ENCODE data around the gene GNA12. TPM values are rescaled to one million over a fixed set of nuclear protein-coding genes. Genes with fewer than 3 reads are reported as not detected.
"Not testable (repeated sequence)": the region's sequence is repeated elsewhere in the genome, so short reads cannot be mapped to it uniquely, and the experiment has no call there.

Gene GNA12
- total RNA-seq, 1 donor = 27.1 TPM

- DNase-seq (ENCODE audit: insufficient read length, low spot score, missing footprints) = no peak
- Histone ChIP-seq H3K79me2 (ENCODE audit: insufficient read depth, low read length) (no peaks in the 10 kb centered on the region), H3K27ac (ENCODE audit: low read depth, low read length) (no peak overlapping the region)
Observed at GRCh38 chr7:2858621-2859020, 14.5 kb upstream of the GNA12 start.

GRCh38 chr7:2856388-2857169 lies 12.5 kb upstream of the GNA12 start:
- Histone ChIP-seq H3K9me3 (ENCODE audit: low read depth, low read length) (no peaks in the 10 kb centered on the region), H3K4me2 (ENCODE audit: insufficient read depth, low read length) (no peak overlapping the region), H3K27ac (ENCODE audit: low read depth, low read length) (no peak overlapping the region), H2AFZ (ENCODE audit: low read length) (no peak overlapping the region), H3K79me2 (ENCODE audit: insufficient read depth, low read length) (no peaks in the 10 kb centered on the region), H3K4me3 (ENCODE audit: insufficient read depth, low read length) (no peak overlapping the region), H3K4me1 (ENCODE audit: insufficient read depth, low read length) (peaks cover 8% of the 10 kb centered on the region), H3K36me3 (ENCODE audit: insufficient read depth, low read length) (no peaks in the 10 kb centered on the region), H3K27me3 (ENCODE audit: insufficient read depth, low read length) (no peaks in the 10 kb centered on the region), H4K20me1 (ENCODE audit: insufficient read depth, low read length) (no peaks in the 10 kb centered on the region)
- no peak for DNase-seq (ENCODE audit: insufficient read length, low spot score, missing footprints)
- no peak for TF ChIP-seq CTCF (IDR thresholded peaks at IDR 0.05; ENCODE audit: extremely low read depth, low read depth, low read length)

More at GRCh38 chr7:2858621-2859020, 14.5 kb upstream of the GNA12 start:
- Histone ChIP-seq H3K4me3 (ENCODE audit: insufficient read depth, low read length) (no peak overlapping the region), H4K20me1 (ENCODE audit: insufficient read depth, low read length) (no peaks in the 10 kb centered on the region), H3K4me2 (ENCODE audit: insufficient read depth, low read length) (no peak overlapping the region), H3K36me3 (ENCODE audit: insufficient read depth, low read length) (no peaks in the 10 kb centered on the region), H2AFZ (ENCODE audit: low read length) (no peak overlapping the region), H3K4me1 (ENCODE audit: insufficient read depth, low read length) (peaks cover 10% of the 10 kb centered on the region), H3K27me3 (ENCODE audit: insufficient read depth, low read length) (no peaks in the 10 kb centered on the region), H3K9me3 (ENCODE audit: low read depth, low read length) (no peaks in the 10 kb centered on the region)
- TF ChIP-seq CTCF (IDR thresholded peaks at IDR 0.05; ENCODE audit: extremely low read depth, low read depth, low read length) = no peak

GRCh38 chr7:2855386-2855785 lies 11.3 kb upstream of the GNA12 start:
- no peak overlapping the region for H2AFZ ChIP-seq (ENCODE audit: low read length)
- H3K4me2 ChIP-seq (ENCODE audit: insufficient read depth, low read length) = no peak overlapping the region
- peaks cover 12% of the 10 kb centered on the region for H3K4me1 ChIP-seq (ENCODE audit: insufficient read depth, low read length)
- H3K27me3 ChIP-seq (ENCODE audit: insufficient read depth, low read length) = no peaks in the 10 kb centered on the region
- no peaks in the 10 kb centered on the region for H4K20me1 ChIP-seq (ENCODE audit: insufficient read depth, low read length)
- H3K79me2 ChIP-seq (ENCODE audit: insufficient read depth, low read length) = no peaks in the 10 kb centered on the region
- H3K36me3 ChIP-seq (ENCODE audit: insufficient read depth, low read length) = no peaks in the 10 kb centered on the region
- DNase-seq (ENCODE audit: insufficient read length, low spot score, missing footprints) = no peak
- H3K27ac ChIP-seq (ENCODE audit: low read depth, low read length) = no peak overlapping the region
- no peak for TF ChIP-seq CTCF (IDR thresholded peaks at IDR 0.05; ENCODE audit: extremely low read depth, low read depth, low read length)
- H3K4me3 ChIP-seq (ENCODE audit: insufficient read depth, low read length) = no peak overlapping the region
- H3K9me3 ChIP-seq (ENCODE audit: low read depth, low read length) = no peaks in the 10 kb centered on the region

- H3K4me3 ChIP-seq (ENCODE audit: insufficient read depth, low read length); H3K79me2 ChIP-seq (ENCODE audit: insufficient read depth, low read length); DNase-seq (ENCODE audit: insufficient read length, low spot score, missing footprints); H3K9me3 ChIP-seq (ENCODE audit: low read depth, low read length); H4K20me1 ChIP-seq (ENCODE audit: insufficient read depth, low read length); H3K36me3 ChIP-seq (ENCODE audit: insufficient read depth, low read length); H3K27me3 ChIP-seq (ENCODE audit: insufficient read depth, low read length): not testable (repeated sequence)
- Histone ChIP-seq H3K4me2 (ENCODE audit: insufficient read depth, low read length) (peak overlapping the region; percentile 39), H2AFZ (ENCODE audit: low read length) (peak overlapping the region; percentile 74), H3K4me1 (ENCODE audit: insufficient read depth, low read length) (peaks cover 12% of the 10 kb centered on the region), H3K27ac (ENCODE audit: low read depth, low read length) (peak overlapping the region; percentile 21)
Observed at GRCh38 chr7:2853552-2853951, 9.4 kb upstream of the GNA12 start.

All from osteoblast (primary cell).